ENCODE results near the gene CEP170B.

The CEP170B gene

GRCh38 chr14:104868060-104868740 is 3.1 kb downstream of the CEP170B start:
- no peak for DNase-seq

GRCh38 chr14:104868811-104869572 is 3.9 kb downstream of the CEP170B start:
- no peak for DNase-seq

- DNase-seq = no peak
Measured at GRCh38 chr14:104869669-104870367, 4.8 kb downstream of the CEP170B start.

GRCh38 chr14:104870368-104871144 is 5.5 kb downstream of the CEP170B start:
- no peak for DNase-seq

- DNase-seq = no peak
Measured at GRCh38 chr14:104871145-104871655, 6.1 kb downstream of the CEP170B start.

- DNase-seq = no peak
Measured at GRCh38 chr14:104871656-104872468, 6.8 kb downstream of the CEP170B start.

GRCh38 chr14:104872469-104873341 is 7.6 kb downstream of the CEP170B start:
- DNase-seq = peak; percentile 47

GRCh38 chr14:104873380-104874055 is 8.4 kb downstream of the CEP170B start:
- no peak for DNase-seq

GRCh38 chr14:104874110-104874531 is 9.1 kb downstream of the CEP170B start:
- DNase-seq = no peak

GRCh38 chr14:104874571-104875411 is 9.7 kb downstream of the CEP170B start:
- DNase-seq = no peak

GRCh38 chr14:104875412-104875751 is 10.3 kb downstream of the CEP170B start:
- DNase-seq = no peak

GRCh38 chr14:104875811-104876210 is 10.7 kb downstream of the CEP170B start:
- DNase-seq = no peak

- peak; percentile 32 for DNase-seq
Measured at GRCh38 chr14:104876251-104876699, 11.2 kb downstream of the CEP170B start.

- no peak for DNase-seq
Measured at GRCh38 chr14:104877066-104877805, 12.2 kb downstream of the CEP170B start.

GRCh38 chr14:104877806-104878550 is 12.9 kb downstream of the CEP170B start:
- DNase-seq = no peak

GRCh38 chr14:104878582-104878981 is 13.5 kb downstream of the CEP170B start:
- DNase-seq = no peak

- no peak for DNase-seq
Measured at GRCh38 chr14:104879201-104879982, 14.3 kb downstream of the CEP170B start.
